HG03520 (cell line): ENCODE data around the gene GPR63.

Experiments
- ATAC-seq: cut with Tn5 transposase; IDR thresholded peaks from one replicate; pipeline ENCODE4 v1.9.1; 2021; ENCODE audit warnings: mild to moderate bottlenecking, moderate library complexity; ENCODE audit not compliant: unreplicated experiment

GPR63 gene

GRCh38 chr6:96762599-96762998 lies 74.7 kb downstream of the GPR63 start:
- ATAC-seq, result no peak

- no peak for ATAC-seq
These were observed 75.5 kb downstream of the GPR63 start for GRCh38 chr6:96761794-96762193.

GRCh38 chr6:96760153-96760687 lies 77.1 kb downstream of the GPR63 start:
- ATAC-seq, result no peak

GRCh38 chr6:96755096-96755495 lies 82.2 kb downstream of the GPR63 start:
- no peak for ATAC-seq

GRCh38 chr6:96749891-96750290 lies 87.4 kb downstream of the GPR63 start:
- no peak for ATAC-seq
